Muscle layer of duodenum (tissue), 2 donors: ENCODE results near the gene DLGAP5.

Experiments used
- H3K27ac ChIP-seq: one replicate; pipeline ENCODE4 v1.7.0; 2013; ENCODE audit warnings: mild to moderate bottlenecking, low read length
- H3K27me3 ChIP-seq: one replicate; pipeline ENCODE4 v1.7.0; 2013; ENCODE audit warnings: low read depth, mild to moderate bottlenecking, control low read depth, low read length
- H3K36me3 ChIP-seq, 2 donors: one replicate each; pipeline ENCODE4 v1.7.0; 2013; ENCODE audit warnings: low read length in 2 of 2, control low read depth in 1 of 2, mild to moderate bottlenecking in 1 of 2; ENCODE audit not compliant: insufficient read depth in 2 of 2, control insufficient read depth in 1 of 2
- H3K4me1 ChIP-seq, 2 donors: one replicate each; pipeline ENCODE4 v1.7.0; 2013; ENCODE audit warnings: low read length in 2 of 2, mild to moderate bottlenecking in 2 of 2, control low read depth in 1 of 2, moderate library complexity in 1 of 2; ENCODE audit not compliant: insufficient read depth in 2 of 2, control insufficient read depth in 1 of 2
- H3K4me3 ChIP-seq, 2 donors: one replicate each; pipeline ENCODE4 v1.7.0; 2013; ENCODE audit warnings: low read length in 2 of 2, low read depth in 1 of 2, mild to moderate bottlenecking in 1 of 2
- H3K9me3 ChIP-seq, 2 donors: one replicate each; pipeline ENCODE4 v1.7.0; 2013; ENCODE audit warnings: low read length in 2 of 2, control low read depth in 1 of 2, mild to moderate bottlenecking in 1 of 2; ENCODE audit not compliant: control insufficient read depth in 1 of 2
- donor health status: healthy.

DLGAP5 gene

DNA sequence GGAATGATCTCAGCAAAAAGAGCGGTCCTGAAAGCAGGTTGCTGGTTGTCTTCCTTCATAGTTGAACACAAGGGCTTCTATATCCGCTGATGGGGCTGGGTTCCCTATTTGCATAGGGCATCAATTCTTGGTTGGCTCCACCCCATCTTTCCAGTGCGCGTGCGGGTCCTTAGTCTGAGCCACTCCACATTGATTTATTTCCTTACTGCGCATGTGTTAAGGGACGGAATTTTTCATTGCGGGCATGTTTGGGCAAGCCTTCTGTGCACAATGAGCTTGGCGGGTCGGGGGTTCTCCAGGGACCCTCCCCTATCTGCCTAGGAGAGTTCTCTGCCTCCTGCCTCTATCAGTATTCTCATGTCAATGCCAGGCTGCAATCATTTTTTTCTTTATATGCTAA, 21.2 kb upstream of the DLGAP5 start:
- no peaks in the 10 kb centered on the region for H3K9me3 ChIP-seq

DNA sequence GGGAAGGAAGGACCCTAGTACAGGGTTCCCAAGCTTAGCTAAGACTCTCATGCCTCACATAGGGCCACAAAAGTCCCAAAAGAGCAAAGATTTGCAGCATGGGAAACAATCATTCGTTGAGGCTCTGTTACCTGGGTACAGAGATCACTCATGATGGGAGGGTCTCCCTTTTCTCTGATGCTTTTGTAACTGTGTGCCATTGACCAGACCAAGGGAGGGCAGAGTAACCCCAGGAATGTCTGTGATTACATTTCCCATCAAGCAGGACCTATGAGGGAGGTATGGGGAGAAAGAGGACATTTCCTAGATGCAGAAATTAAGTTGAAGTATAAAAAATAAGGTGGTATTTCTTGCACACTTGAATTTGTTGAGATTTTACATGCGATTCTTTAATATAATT, 16.4 kb upstream of the DLGAP5 start:
- Histone ChIP-seq H3K9me3 (no peaks in the 10 kb centered on the region), H3K4me3 (no peak overlapping the region), H3K36me3 (no peaks in the 10 kb centered on the region), H3K4me1 (no peaks in the 10 kb centered on the region), H3K27ac (no peak overlapping the region), H3K27me3 (no peaks in the 10 kb centered on the region)

More for the DNA sequence above, 21.2 kb upstream of the DLGAP5 start:
- Histone ChIP-seq H3K36me3 (no peaks in the 10 kb centered on the region), H3K27me3 (no peaks in the 10 kb centered on the region), H3K4me1 (no peaks in the 10 kb centered on the region), H3K27ac (no peak overlapping the region), H3K4me3 (no peak overlapping the region)

DNA sequence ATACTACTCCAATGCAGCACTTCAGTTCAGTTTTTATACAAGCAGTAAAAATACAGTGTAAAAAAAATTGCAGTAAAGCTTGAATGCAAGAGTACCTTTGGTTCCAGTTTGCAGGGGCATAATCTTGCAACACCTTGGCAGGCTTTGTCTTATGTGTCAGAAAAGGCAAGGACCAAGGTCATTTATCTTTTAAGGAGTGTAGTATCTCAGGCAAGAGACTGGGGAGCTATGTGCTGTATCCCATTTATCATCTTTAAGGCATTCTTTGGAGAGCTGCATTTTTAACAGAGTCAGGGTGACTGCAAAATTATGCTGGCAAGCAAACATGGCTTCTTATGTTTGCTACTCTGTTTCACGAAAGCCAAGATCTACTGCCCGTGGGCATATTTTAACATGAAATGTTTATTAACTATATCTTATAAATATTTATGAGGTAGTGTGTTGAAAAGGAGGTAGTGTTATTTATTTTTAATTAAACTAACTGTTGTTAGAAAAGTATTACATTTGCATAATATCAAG, 14.8 kb upstream of the DLGAP5 start:
- H3K27ac ChIP-seq, result no peak overlapping the region
- H3K4me1 ChIP-seq, result no peaks in the 10 kb centered on the region
- H3K4me3 ChIP-seq, result no peak overlapping the region
- H3K9me3 ChIP-seq, result no peaks in the 10 kb centered on the region
- H3K36me3 ChIP-seq, result no peaks in the 10 kb centered on the region
- H3K27me3 ChIP-seq, result no peaks in the 10 kb centered on the region

DNA sequence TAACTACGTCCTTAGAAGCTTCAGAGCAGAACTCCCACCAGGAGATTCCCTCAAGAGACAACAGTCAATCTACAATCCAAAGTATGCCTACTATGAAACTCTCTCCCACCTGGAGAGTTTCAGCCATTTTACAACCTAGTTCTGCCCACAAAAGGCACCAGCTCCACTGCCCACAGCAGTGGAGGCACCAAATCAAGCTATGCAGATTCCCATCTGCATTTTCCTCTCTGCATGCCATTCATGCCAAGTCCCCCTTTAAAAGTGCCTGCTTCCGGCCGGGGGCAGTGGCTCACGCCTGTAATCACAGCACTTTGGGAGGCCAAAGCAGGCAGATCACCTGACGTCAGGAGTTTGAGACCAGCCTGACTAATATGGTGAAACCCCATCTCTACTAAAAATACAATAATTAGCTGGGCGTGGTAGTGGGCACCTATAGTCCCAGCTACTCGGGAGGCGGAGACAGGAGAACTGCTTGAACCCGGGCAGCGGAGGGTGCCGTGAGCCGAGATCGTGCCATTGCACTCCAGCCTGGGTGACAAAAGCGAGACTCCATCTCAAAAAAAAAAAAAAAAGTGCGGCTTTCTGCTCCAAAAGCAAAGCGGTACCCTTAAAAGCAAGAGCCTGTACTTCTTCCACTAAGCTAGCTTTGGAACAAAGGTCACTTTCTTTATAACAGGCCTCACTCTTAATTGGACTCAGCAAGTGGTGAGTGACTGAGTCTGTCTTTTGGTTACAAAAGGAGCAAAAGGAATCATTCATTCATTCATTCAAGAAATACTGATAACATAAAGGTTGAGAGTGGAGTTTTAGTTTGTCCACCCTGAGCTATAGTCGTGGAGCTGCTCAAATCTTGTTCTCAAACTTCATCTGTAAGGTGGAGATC, 10.1 kb upstream of the DLGAP5 start:
- Histone ChIP-seq H3K27ac (no peak overlapping the region), H3K36me3 (no peaks in the 10 kb centered on the region), H3K27me3 (no peaks in the 10 kb centered on the region), H3K4me1 (no peaks in the 10 kb centered on the region), H3K9me3 (no peaks in the 10 kb centered on the region), H3K4me3 (no peak overlapping the region)

DNA sequence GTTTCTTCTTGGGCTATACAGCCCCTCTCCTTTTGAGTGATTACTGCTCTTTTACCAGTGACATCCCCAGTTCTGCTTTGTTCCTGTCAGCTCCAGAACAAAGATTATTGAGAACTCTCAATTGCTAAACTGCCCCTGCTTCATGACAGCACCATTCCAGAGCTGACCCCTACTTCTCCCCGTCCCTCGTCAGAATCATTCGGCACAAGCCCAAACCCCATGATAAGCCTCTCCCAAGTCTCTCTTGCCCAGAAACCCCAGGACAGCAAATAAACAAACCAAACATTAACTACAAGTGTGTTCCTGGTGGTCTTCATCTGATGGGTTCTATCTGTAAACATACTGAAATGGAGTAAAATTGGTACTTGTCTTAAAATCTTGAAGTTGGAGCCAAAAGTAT, 9.3 kb upstream of the DLGAP5 start:
- H3K27me3 ChIP-seq, result no peaks in the 10 kb centered on the region
- H3K4me3 ChIP-seq, result no peak overlapping the region
- H3K27ac ChIP-seq, result no peak overlapping the region
- no peaks in the 10 kb centered on the region for H3K36me3 ChIP-seq
- no peaks in the 10 kb centered on the region for H3K4me1 ChIP-seq
- H3K9me3 ChIP-seq, result no peaks in the 10 kb centered on the region

DNA sequence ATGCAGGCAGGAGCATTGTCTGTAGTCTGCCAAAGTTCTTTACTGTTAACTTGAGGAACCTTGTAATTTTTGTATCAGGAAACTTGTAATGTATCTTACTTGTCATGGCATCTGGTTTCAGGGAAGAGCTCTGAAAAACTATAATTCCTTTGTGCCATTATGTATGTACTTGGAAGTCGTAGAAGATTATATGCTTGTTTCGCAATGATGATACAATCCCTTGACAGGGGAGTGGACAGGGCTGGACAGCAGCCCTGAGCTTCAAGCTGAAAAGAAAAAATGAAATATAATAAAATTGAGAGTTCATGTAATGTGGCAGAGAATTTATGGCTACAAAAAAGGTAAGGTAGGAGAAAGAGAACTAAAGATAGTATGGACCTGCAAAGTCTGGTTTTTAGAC, 7.4 kb upstream of the DLGAP5 start:
- Histone ChIP-seq H3K27ac (no peak overlapping the region), H3K36me3 (no peaks in the 10 kb centered on the region), H3K4me1 (no peaks in the 10 kb centered on the region), H3K27me3 (no peaks in the 10 kb centered on the region), H3K4me3 (no peak overlapping the region), H3K9me3 (no peaks in the 10 kb centered on the region)

DNA sequence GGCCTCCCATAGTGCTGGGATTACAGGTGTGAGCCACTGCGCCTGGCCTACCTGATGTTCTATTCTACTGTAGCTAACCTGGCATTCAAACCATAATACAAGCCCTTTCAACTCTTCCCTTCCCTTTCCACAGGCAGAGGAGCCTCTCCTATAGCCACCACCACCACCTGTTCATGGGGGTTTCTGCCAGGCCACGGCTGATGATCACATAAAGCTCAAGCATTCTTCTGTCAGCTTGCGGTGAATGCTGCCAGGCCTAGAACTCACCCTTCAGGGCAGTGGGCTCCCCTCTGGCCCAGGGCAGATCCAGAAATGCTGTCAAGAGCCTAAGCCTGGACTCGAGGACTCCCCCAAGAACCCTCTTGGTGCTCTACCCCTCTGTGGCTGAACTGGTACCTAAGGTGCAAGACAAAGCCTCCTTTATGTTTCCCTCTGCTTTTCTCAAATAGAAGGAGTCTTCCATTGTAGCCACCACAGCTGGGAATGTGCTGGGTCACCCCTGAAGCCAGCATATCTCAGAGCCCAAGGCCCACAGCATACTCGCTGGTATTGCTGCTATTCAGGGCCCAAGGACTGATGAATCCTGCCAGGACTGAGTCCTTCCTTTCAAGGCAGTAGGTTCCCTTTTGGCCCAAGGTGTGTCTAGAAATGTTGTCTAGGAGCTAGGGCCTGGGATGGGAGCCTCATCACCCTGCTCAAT, 3.4 kb upstream of the DLGAP5 start:
- H3K4me3 ChIP-seq, result no peak overlapping the region
- no peaks in the 10 kb centered on the region for H3K36me3 ChIP-seq
- H3K9me3 ChIP-seq, result no peaks in the 10 kb centered on the region
- no peak overlapping the region for H3K27ac ChIP-seq
- peaks cover 0 to 7% of the 10 kb centered on the region in 2 donors for H3K4me1 ChIP-seq
- H3K27me3 ChIP-seq, result no peaks in the 10 kb centered on the region

DNA sequence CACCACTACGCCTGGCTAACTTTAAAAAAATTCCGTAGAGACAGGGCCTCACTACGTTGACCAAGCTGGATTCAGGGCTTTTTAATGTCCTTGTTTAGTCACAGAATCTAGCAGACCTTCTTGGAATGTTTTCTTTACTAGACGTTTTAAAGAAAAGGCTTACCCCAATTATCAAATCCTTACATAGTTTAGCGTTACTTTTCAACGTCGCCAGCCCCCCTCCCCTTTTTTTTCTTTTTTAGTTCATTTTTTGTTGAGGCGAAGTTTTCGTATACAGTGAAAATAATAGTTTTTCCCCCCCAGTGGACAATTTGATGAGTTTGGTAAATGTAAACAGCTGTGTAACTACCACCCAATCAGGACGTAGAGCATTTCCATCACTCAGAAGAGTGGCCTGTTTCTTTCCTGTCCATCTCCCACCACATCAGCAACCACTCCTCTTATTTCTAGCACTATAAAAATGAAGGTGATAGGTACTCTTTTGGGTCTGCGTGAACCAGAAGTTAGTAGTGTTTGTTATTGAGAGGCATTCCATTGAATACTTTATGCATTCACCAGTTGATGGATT, 753 bp upstream of the DLGAP5 start:
- H3K9me3 ChIP-seq, result no peaks in the 10 kb centered on the region
- H3K27ac ChIP-seq, result peak overlapping the region; percentile 37
- peak overlapping the region; percentile 75 to 78 for H3K4me3 ChIP-seq
- peaks cover 0 to 7% of the 10 kb centered on the region in 2 donors for H3K4me1 ChIP-seq
- no peaks in the 10 kb centered on the region for H3K36me3 ChIP-seq
- no peaks in the 10 kb centered on the region for H3K27me3 ChIP-seq

DNA sequence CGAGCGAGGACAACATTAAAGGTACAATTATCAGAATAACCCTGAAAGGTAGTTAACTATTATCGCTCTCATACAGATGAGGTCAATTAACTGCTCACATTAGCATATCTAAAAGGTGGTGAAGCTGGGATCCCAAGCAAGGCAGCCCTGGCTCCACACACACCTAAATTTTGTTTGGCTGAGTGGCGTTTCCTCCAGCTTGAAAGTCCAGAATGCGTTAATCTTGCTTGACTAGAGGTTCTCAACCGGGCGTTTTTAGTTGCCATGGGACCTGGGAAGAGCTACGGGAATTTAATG, 531 bp downstream of the DLGAP5 start:
- Histone ChIP-seq H3K36me3 (no peaks in the 10 kb centered on the region), H3K27ac (no peak overlapping the region), H3K4me1 (peaks cover 0 to 7% of the 10 kb centered on the region in 2 donors), H3K4me3 (peak overlapping the region; percentile 75 to 78), H3K27me3 (no peaks in the 10 kb centered on the region), H3K9me3 (no peaks in the 10 kb centered on the region)

DNA sequence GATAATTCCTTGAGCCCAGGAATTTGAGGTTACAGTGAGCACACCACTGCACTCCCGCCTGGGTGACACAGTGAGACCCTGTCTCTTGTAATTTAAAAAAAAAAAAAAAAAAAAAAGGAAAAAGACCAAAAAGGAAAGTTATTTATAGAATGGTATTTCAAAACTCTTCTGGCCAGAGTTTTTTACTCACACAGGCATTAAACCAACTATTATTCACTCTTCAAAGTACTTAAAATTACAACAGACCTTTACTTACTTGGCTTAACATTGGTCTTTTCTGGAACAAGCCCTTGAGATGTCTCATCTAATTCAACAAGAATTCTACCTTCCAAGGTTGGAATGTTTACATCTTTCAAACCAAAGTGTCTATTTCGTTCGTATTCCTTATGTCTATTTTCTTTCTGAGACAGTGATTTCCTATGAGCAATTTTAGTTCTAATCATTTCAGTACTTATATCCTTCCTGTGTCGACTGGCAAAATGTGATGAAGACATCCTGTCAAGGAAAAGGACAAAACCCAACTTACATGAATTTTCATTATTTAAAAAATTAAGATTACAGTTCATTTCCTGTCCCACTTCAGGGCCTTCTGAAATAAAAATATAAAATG, 2.6 kb downstream of the DLGAP5 start:
- H3K4me1 ChIP-seq, result peaks cover 0 to 7% of the 10 kb centered on the region in 2 donors
- H3K36me3 ChIP-seq, result no peaks in the 10 kb centered on the region
- H3K27me3 ChIP-seq, result no peaks in the 10 kb centered on the region
- no peak overlapping the region for H3K4me3 ChIP-seq
- H3K27ac ChIP-seq, result no peak overlapping the region
- H3K9me3 ChIP-seq, result no peaks in the 10 kb centered on the region

DNA sequence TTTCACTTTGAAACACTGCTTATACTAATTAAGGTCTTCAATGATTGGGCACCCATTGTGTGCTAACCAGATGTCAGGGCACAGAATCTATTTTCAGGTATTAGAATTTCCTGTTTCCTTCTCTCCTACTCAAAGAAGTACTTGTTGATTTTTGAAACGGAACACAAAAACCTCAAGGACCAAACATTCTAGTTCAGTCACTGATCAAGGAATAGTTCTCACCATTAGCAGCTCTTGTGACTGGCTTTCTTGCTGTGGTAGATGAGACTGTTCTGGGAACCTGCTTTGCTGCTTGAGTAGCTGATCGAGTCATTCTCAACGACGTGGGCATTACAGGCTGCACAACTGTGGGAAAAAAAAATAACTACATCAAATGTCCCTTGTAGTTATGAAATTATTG, 11.0 kb downstream of the DLGAP5 start:
- no peak overlapping the region for H3K4me3 ChIP-seq
- H3K36me3 ChIP-seq, result no peaks in the 10 kb centered on the region
- H3K4me1 ChIP-seq, result no peaks in the 10 kb centered on the region
- H3K27me3 ChIP-seq, result no peaks in the 10 kb centered on the region
- H3K9me3 ChIP-seq, result no peaks in the 10 kb centered on the region
- H3K27ac ChIP-seq, result no peak overlapping the region
